Naive thymus-derived CD8-positive, alpha-beta T cell (primary cell): ENCODE data around the gene EMC9. TPM values are rescaled to one million over a fixed set of nuclear protein-coding genes. Genes with fewer than 3 reads are reported as not detected.

Source experiments
- ATAC-seq, 2 donors: fragments of 150-1000 bp; cut with Tn5 transposase in 1 of 2; sonication (Bioruptor Pico), chemical (Tn5 transposase) in 1 of 2; 1 replicate in 1 of 2; 2 replicates in 1 of 2; pipeline ENCODE4 v1.10.0; 2021; ENCODE audit warnings: mild to moderate bottlenecking in 2 of 2, moderate library complexity in 2 of 2
- POLR2A ChIA-PET: fragments of 350-600 bp; sonication (Branson Sonifier 250); formaldehyde crosslinking; loops from one replicate; lab custom pipeline; 2021; ENCODE audit warnings: antibody characterized with exemption; lab: Charles Lee
- DNase-seq, 10 donors: peaks; one replicate each; pipeline versions ENCODE4 v3.0.0 to v3.0.0-alpha.2; 2020 to 2022
- H3K27ac Mint-ChIP-seq, 10 donors: one replicate each; pipeline ENCODE4 v1.8.0; 2020 to 2022; ENCODE audit warnings: mild to moderate bottlenecking in 10 of 10, mixed read lengths in 10 of 10, moderate library complexity in 4 of 10, inconsistent platforms in 1 of 10
- H3K27me3 Mint-ChIP-seq, 5 donors: one replicate each; pipeline ENCODE4 v1.8.0; 2021 to 2022; ENCODE audit warnings: mixed read lengths in 5 of 5
- H3K36me3 Mint-ChIP-seq, 3 donors: one replicate each; pipeline ENCODE4 v1.8.0; 2020 to 2022; ENCODE audit warnings: mixed read lengths in 3 of 3, mild to moderate bottlenecking in 2 of 3, inconsistent platforms in 1 of 3
- H3K4me1 Mint-ChIP-seq, 4 donors: one replicate each; pipeline ENCODE4 v1.8.0; 2021 to 2022; ENCODE audit warnings: mixed read lengths in 4 of 4
- H3K4me3 Mint-ChIP-seq, 10 donors: one replicate each; pipeline ENCODE4 v1.8.0; 2020 to 2022; ENCODE audit warnings: mild to moderate bottlenecking in 10 of 10, mixed read lengths in 10 of 10, moderate library complexity in 6 of 10, inconsistent platforms in 1 of 10
- H3K9me3 Mint-ChIP-seq, 9 donors: one replicate each; pipeline ENCODE4 v1.8.0; 2020 to 2022; ENCODE audit warnings: mixed read lengths in 9 of 9, mild to moderate bottlenecking in 3 of 9, inconsistent platforms in 1 of 9, moderate library complexity in 1 of 9
- polyA plus RNA-seq, 3 donors: library from polyadenylated mRNA; unstranded; fragments of 300-500 nt; fragmentation: Illumina TruSeq; gene quantifications; one replicate each; pipeline ENCODE4 v1.2.3, GENCODE V29; 2021
- total RNA-seq, 8 experiments: library from RNA in 2 of 8; stranded (reverse) in 2 of 8; gene quantifications; one replicate each; pipeline ENCODE4 v1.2.3 and lab custom pipeline; 2021 to 2026

EMC9 gene
- total and polyA plus RNA-seq, 5 experiments from 2014 or later = 7.5 to 18.1 (median 9.4) TPM

DNA sequence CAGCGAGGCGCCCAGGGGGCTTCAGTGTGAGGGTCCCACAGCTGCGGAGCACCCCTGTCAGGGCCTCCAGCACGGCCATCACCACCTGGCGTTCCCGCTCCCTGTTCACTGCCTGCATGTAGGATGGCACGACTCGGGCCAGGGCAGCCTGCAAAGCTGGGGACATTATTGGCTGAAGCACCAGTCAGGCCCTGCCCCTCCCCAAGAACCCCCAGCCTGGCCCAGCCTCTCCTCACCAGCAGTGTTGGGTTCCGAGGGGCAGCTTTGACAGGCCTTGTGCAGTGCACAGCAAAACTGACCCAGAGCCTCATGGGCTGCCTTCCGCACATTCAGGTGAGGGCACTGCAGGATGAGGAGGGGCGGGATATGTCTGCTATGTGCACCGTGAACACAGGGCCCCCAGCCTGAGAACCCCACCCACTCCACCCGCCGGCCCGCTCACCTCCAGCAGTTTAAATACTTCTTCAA, 41.7 kb upstream of the EMC9 start:
- ATAC-seq = no peak
- peaks cover 0 to 59% (median 6%) of the 10 kb centered on the region in 3 donors for H3K36me3 Mint-ChIP-seq

DNA sequence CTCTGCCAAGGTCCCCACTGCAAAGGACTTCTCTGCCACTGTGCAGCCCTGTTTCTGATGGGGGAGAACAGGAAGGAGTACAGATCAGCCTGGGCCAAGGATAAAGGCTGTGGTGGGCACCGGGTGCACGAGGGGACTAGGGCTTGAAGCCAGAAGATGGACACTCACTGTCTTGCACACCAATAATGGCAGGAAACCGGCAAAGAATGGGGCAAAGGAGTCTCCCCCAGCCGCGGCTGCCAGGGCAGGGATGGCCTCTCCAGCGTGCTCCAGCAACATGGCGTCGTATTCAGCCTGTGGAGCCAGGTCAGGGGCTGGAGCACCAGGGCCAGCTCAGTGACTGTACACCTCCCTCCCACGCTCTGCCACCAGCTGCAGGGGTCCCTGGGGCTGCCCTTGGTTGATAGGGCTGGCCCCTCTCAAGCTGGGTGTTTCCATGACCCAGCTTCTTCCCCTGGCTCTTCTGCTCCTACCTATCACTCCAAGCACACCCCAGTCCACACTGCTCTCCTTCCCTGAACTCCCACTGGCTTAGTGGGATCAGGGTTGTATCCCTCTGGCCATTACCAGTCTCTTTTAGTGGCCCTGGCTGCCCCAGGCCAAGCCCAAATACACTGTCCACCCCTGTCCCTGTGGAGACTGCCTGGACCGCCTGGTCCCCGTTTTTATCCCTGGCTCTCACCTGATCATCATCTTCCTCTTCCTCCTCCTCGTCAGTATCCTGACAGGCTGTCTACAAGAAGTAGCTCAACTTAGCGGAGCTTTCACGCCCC, 40.9 kb upstream of the EMC9 start:
- peak overlapping the region in 7 of 10 donors; percentile 8 to 65 (median 51) for H3K27ac Mint-ChIP-seq

More for the DNA sequence above, 41.7 kb upstream of the EMC9 start:
- POLR2A ChIA-PET = interaction anchor here (1.1 to 1.5 kb wide), 4 partner anchors 11 to 37 kb away, joined by 3 to 6 read pairs (median 4); partner anchors contain the start of genes PSME2 and REC8
- no peaks in the 10 kb centered on the region for H3K27me3 Mint-ChIP-seq
- DNase-seq = no peak
- no peak overlapping the region for H3K4me3 Mint-ChIP-seq
- H3K27ac Mint-ChIP-seq = peak overlapping the region in 4 of 10 donors; percentile 46 to 78 (median 60)
- H3K9me3 Mint-ChIP-seq = no peaks in the 10 kb centered on the region
- H3K4me1 Mint-ChIP-seq = peaks cover 12 to 19% (median 15%) of the 10 kb centered on the region in 4 donors

DNA sequence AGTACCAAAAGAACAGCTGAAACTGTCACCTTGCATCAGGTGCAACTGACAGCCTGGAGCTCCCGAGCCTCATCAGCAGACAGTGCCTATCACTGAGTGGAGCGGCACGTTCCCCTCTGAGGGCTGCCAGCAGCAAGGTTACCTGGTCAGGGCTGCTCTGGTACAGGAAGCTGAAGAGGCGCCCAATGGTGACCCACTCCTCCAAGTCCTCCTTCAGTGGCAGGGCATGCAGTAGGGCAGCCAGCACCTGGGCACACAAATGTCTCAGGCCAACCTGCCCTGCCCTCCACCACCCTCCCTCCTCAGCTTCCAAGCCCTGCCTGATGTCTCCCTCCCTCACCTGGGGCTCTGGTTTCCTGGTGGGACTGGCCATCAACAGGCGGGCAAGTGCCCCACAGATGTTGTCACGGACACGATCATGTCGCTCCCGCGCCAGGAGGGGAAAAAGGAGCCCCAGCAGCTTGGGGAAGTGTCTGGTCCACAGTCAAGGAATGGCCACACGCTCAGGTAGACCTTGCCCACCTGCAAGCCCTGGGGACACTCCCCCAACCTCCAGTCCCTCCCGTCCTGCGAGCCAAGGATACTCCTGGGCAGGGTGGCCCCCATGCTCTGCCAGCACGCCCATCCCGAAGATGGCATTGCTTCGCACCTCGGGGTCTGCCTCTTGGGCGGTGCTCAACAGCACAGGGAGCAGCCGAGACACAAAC, 40.1 kb upstream of the EMC9 start:
- no peaks in the 10 kb centered on the region for H3K9me3 Mint-ChIP-seq
- H3K36me3 Mint-ChIP-seq = peaks cover 0 to 60% (median 6%) of the 10 kb centered on the region in 3 donors
- H3K27me3 Mint-ChIP-seq = no peaks in the 10 kb centered on the region
- peak overlapping the region in 2 of 10 donors; percentile 24 to 59 for H3K27ac Mint-ChIP-seq
- POLR2A ChIA-PET = interaction anchor here (1.5 kb wide), 1 partner anchor 10 kb away, joined by 6 read pairs; the partner anchor contains the start of gene REC8
- no peak overlapping the region for H3K4me3 Mint-ChIP-seq
- peaks cover 0 to 7% (median 6%) of the 10 kb centered on the region in 4 donors for H3K4me1 Mint-ChIP-seq
- DNase-seq = no peak
- peak in 1 of 2 donors; percentile 15 for ATAC-seq

More for the DNA sequence above, 40.9 kb upstream of the EMC9 start:
- Mint-ChIP-seq H3K36me3 (peaks cover 0 to 59% (median 6%) of the 10 kb centered on the region in 3 donors), H3K4me1 (peaks cover 5 to 12% (median 10%) of the 10 kb centered on the region in 4 donors), H3K4me3 (no peak overlapping the region), H3K27me3 (no peaks in the 10 kb centered on the region), H3K9me3 (no peaks in the 10 kb centered on the region)
- POLR2A ChIA-PET = interaction anchor here (1.1 to 1.5 kb wide), 3 partner anchors 10 to 36 kb away, joined by 3 to 6 read pairs (median 3); partner anchors contain the start of genes PSME2 and REC8
- ATAC-seq = no peak
- no peak for DNase-seq

DNA sequence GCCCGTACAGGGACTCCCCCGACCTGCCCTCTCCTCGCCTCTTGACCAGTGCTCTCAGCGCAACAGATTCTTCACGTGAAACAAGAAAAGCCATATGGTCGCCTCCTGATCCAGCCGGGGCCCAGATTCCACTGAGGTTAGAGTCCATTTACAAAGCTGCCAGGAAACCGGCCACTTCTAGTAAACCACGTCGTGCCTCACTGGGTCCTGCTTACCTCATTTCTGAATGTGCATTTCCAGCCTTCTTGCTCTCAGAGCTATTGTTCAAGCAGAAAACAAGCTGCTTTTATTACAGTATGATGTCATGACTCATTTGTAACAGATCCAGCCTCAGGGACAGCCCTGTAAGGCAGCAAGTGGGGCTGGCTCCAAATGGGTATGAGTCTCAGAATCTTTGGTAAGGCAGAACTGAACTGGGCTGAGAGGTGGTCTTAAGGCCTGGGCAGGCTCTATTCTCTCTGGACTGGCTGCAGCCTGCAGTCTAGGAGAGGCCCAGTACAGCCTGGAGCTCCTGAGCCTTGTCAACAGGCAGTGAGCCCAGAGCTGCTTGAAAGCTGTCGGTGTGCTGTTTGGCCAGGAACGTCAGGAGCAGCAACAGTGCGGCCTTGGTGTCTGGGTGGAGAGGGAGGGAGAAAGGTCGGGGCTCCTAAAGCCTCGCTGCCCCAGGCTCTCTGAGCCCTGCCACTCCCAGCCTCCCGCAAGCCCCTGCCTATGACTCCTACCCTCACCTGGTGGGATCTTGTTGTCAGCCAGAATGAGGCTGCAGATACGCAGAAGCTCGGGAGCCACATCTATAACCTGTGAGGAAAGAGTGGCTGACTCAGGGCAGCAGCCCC, 38.8 kb upstream of the EMC9 start:
- DNase-seq (no peak), ATAC-seq (no peak)
- POLR2A ChIA-PET = interaction anchor here (1.0 to 1.2 kb wide), 2 partner anchors 9 kb away, joined by 4 to 9 read pairs; partner anchors contain the start of gene IPO4
- peaks cover 0 to 4% (median 1%) of the 10 kb centered on the region in 4 donors for H3K4me1 Mint-ChIP-seq
- peak overlapping the region in 4 of 10 donors; percentile 20 to 61 (median 50) for H3K27ac Mint-ChIP-seq
- H3K27me3 Mint-ChIP-seq = no peaks in the 10 kb centered on the region
- peaks cover 0 to 57% (median 3%) of the 10 kb centered on the region in 3 donors for H3K36me3 Mint-ChIP-seq
- no peak overlapping the region for H3K4me3 Mint-ChIP-seq
- no peaks in the 10 kb centered on the region for H3K9me3 Mint-ChIP-seq

DNA sequence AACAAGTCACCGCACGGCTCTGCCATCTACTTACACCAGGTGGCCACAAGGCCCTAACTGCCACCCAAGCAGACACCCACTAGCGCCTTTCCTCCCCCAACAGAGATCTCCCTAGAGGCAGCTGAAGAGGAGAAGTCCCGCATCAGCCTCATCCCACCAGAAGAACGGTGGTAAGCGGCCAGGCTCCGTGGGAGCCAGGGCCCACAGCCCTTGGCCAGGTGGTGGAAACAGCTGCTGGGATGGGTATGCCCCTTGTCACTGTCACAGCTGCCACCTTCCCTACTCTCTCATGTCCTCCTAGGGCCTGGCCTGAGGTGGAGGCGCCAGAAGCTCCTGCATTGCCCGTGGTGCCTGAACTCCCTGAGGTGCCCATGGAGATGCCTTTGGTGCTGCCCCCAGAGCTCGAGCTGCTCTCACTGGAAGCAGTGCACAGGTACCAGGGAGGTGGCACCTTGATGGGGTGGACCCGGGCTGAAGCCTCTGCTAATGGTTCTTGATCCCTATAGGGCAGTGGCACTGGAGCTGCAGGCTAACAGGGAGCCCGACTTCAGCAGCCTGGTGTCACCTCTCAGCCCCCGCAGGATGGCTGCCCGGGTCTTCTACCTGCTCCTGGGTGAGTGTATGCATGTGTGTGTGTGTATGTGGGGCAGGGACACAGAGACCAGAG, 38.0 kb upstream of the EMC9 start:
- POLR2A ChIA-PET = interaction anchor here (0.6 to 1.3 kb wide), 6 partner anchors 9 to 39 kb away, joined by 3 to 9 read pairs (median 4); partner anchors contain the start of genes IPO4, IRF9 and TM9SF1
- Mint-ChIP-seq H3K27me3 (no peaks in the 10 kb centered on the region), H3K36me3 (peaks cover 0 to 62% (median 3%) of the 10 kb centered on the region in 3 donors), H3K27ac (peak overlapping the region in 4 of 10 donors; percentile 53 to 67 (median 62)), H3K4me3 (no peak overlapping the region), H3K9me3 (no peaks in the 10 kb centered on the region), H3K4me1 (peaks cover 0 to 7% (median 5%) of the 10 kb centered on the region in 4 donors)
- no peak for ATAC-seq
- no peak for DNase-seq

DNA sequence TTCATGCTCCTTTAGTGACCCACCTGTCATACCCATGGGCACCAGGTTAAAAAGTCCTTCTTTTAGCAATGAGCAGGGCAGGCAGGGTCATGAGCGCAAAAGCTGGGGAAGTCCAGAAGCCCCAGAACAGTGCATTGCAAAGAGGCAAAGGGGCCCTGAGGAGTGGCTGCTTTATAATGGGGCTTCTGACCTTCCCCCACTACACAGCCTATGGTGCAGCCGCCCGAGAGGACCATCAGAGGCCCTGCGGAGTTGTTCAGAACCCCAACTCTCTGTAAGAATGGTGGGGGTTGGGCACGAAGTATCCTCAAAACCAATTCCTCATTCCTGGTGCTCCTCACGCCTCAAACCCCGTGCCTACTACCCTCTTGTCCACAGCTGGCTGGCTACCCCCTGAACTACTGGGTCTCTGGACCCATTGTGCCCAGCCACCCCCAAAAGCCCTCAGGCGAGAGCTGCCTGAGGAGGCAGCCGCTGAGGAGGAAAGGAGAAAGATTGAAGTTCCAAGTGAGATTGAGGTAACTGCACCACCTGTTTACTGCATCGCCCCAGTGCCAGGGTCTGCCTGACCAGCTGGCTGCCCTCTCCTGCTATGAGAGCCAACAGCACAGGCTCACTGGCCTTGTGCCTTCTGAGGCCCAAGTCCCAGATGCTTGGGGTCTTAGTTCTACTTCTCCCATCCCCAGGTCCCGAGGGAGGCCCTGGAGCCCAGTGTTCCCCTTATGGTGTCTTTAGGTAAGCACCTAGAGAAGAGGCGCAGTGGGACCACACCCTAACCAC, 37.2 kb upstream of the EMC9 start:
- POLR2A ChIA-PET = interaction anchor here (0.6 to 1.3 kb wide), 4 partner anchors 10 to 38 kb away, joined by 3 to 4 read pairs (median 3); partner anchors contain the start of genes IPO4, IRF9 and TM9SF1
- no peak overlapping the region for H3K4me3 Mint-ChIP-seq
- peaks cover 0 to 8% (median 7%) of the 10 kb centered on the region in 4 donors for H3K4me1 Mint-ChIP-seq
- DNase-seq = no peak
- ATAC-seq = no peak
- H3K27ac Mint-ChIP-seq = peak overlapping the region in 3 of 10 donors; percentile 25 to 67 (median 37)
- H3K9me3 Mint-ChIP-seq = no peaks in the 10 kb centered on the region
- H3K36me3 Mint-ChIP-seq = peaks cover 0 to 59% (median 3%) of the 10 kb centered on the region in 3 donors
- H3K27me3 Mint-ChIP-seq = no peaks in the 10 kb centered on the region

DNA sequence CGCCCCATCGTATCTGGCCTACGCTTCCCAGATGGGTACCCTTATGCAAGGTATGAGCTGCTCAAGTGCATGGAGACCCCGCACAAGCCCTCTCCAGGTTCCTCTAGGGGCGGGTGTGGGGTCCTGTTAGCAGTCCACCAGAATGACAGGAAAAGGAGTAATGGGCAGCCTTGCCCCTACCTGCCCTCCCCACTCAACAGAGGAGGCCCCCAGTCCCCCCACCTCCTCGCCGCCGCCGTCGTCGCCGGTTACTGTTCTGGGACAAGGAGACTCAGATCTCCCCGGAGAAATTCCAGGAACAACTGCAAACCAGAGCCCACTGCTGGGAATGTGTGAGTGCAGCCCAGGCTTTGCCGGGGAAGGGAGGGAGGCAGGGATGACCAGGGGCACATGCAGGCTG, 36.5 kb upstream of the EMC9 start:
- POLR2A ChIA-PET = no interaction called here
- peak overlapping the region in 1 of 10 donors; percentile 52 for H3K27ac Mint-ChIP-seq

DNA sequence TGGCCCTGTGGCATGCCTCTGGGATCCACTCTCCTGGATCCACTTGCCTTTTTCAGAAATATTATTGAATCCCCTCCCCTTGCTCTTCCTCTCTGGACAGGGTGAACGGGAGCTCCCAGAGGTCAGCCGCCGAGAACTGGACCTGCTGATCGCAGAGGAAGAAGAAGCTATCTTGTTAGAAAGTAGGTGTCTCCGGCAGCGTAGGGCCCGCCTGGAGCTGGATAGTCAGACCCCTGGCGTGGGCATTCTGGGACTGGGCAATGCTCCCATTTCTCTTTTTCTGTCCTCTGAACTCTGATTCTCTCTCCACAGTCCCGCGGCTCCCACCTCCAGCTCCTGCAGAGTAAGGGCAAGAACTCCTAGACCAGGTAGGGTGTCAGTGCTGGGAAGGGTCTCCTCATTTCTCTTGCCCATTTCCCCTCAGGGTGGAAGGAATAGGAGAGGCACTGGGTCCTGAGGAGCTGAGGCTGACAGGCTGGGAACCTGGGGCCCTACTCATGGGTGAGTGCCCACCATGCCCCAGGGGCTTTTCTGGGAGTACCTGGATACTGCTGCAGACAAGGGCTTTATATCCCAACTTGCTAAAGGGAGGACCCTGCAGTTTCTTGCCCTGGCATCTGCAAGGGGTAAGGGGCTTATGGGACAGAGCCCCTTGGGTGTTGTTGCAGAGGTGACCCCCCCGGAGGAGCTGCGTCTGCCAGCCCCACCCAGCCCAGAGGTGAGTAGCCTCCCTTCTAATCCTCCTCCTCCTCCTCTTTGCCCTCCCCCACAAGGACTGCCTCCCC, 35.8 kb upstream of the EMC9 start:
- POLR2A ChIA-PET = interaction anchor here (0.6 to 1.2 kb wide), 4 partner anchors 8 to 44 kb away, joined by 3 read pairs; partner anchors contain the start of gene IRF9
- peak overlapping the region in 4 of 10 donors; percentile 40 to 86 (median 68) for H3K27ac Mint-ChIP-seq

More for the DNA sequence above, 36.5 kb upstream of the EMC9 start:
- DNase-seq (no peak), ATAC-seq (no peak)
- Mint-ChIP-seq H3K27me3 (no peaks in the 10 kb centered on the region), H3K4me1 (peaks cover 7 to 12% (median 12%) of the 10 kb centered on the region in 4 donors), H3K36me3 (peaks cover 0 to 52% (median 3%) of the 10 kb centered on the region in 3 donors), H3K9me3 (no peaks in the 10 kb centered on the region), H3K4me3 (no peak overlapping the region)

DNA sequence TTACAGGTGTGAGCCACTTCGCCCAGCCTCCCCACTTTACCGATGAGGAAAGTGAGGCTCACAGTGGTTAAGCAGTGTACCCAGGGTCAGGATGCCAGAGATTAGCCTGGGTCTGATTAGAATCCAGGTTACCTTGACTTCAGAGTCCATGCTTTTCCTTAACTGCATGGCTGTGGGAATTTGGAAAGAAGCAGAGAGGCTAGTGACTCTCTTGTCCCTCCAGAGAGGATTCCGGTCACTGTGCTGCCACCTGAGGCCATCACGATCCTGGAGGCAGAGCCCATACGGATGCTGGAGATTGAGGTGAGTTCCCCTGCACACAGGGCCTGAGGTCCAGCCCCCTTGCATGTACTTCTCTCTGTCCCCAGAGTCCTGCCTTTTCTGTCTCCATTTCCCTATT, 35.2 kb upstream of the EMC9 start:
- H3K4me1 Mint-ChIP-seq = peaks cover 12 to 22% (median 18%) of the 10 kb centered on the region in 4 donors
- no peaks in the 10 kb centered on the region for H3K9me3 Mint-ChIP-seq
- no peak overlapping the region for H3K4me3 Mint-ChIP-seq
- DNase-seq (no peak), ATAC-seq (no peak)
- POLR2A ChIA-PET = interaction anchor here (0.6 to 1.2 kb wide), 5 partner anchors 7 to 43 kb away, joined by 3 to 4 read pairs (median 3); partner anchors contain the start of gene IRF9
- no peaks in the 10 kb centered on the region for H3K27me3 Mint-ChIP-seq
- H3K36me3 Mint-ChIP-seq = peaks cover 0 to 43% (median 3%) of the 10 kb centered on the region in 3 donors
- H3K27ac Mint-ChIP-seq = peak overlapping the region in 1 of 10 donors; percentile 40

More for the DNA sequence above, 35.8 kb upstream of the EMC9 start:
- H3K36me3 Mint-ChIP-seq = peaks cover 0 to 47% (median 3%) of the 10 kb centered on the region in 3 donors
- H3K4me1 Mint-ChIP-seq = peaks cover 10 to 18% (median 14%) of the 10 kb centered on the region in 4 donors
- ATAC-seq = no peak
- H3K9me3 Mint-ChIP-seq = no peaks in the 10 kb centered on the region
- DNase-seq = no peak
- H3K27me3 Mint-ChIP-seq = no peaks in the 10 kb centered on the region
- H3K4me3 Mint-ChIP-seq = no peak overlapping the region

DNA sequence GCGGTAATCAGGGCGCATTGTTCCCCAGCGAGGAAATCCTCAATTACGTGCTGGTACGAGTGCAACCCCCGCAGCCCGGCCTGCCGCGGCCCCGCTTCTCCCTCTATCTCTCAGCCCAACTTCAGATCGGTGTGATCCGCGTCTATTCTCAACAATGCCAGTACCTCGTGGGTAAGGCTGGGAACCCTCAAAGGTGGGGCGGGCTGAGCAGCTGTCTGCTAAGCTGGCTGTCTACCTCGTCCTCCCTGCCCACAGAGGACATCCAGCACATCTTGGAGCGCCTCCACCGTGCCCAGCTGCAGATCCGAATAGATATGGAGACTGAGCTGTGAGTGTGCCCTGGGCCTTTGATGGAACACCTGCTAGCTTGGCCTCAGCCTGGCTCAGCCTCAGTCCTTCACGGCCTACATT, 31.5 kb upstream of the EMC9 start:
- Mint-ChIP-seq H3K36me3 (peaks cover 0 to 35% (median 8%) of the 10 kb centered on the region in 3 donors), H3K27me3 (no peaks in the 10 kb centered on the region), H3K4me3 (peak overlapping the region; percentile 47 to 97 (median 83)), H3K4me1 (peaks cover 14 to 37% (median 33%) of the 10 kb centered on the region in 4 donors), H3K9me3 (no peaks in the 10 kb centered on the region), H3K27ac (peak overlapping the region; percentile 34 to 91 (median 68))
- ATAC-seq = no peak
- POLR2A ChIA-PET = interaction anchor here (0.7 to 2.5 kb wide), 8 partner anchors 9 to 58 kb away, joined by 3 to 11 read pairs (median 3); partner anchors contain the start of genes CHMP4A, DCAF11, IPO4 and MDP1
- DNase-seq = no peak
